ENCODE measurements around the gene BPHL. TPM values are rescaled to one million over a fixed set of nuclear protein-coding genes. Genes with fewer than 3 reads are reported as not detected.
"Not testable (repeated sequence)": the region's sequence is repeated elsewhere in the genome, so short reads cannot be mapped to it uniquely, and the experiment has no call there.

Gene BPHL
- total and polyA plus RNA-seq, 4 experiments from 2014 or later: 8.1 to 13.7 (median 10.2) TPM

- H3K27ac ChIP-seq (ENCODE audit: low read depth, low read length); POLR2A ChIA-PET (ENCODE audit: partially characterized antibody); intact Hi-C loops (cut with micrococcal nuclease); CTCF ChIA-PET (ENCODE audit: partially characterized antibody); H3K27ac Mint-ChIP-seq; H3K4me3 Mint-ChIP-seq; H3K27me3 Mint-ChIP-seq; H3K4me1 Mint-ChIP-seq; H3K36me3 ChIP-seq (ENCODE audit: insufficient read depth, low read length); H3K36me3 Mint-ChIP-seq; DNase-seq; H3K4me3 ChIP-seq (ENCODE audit: low read length in 2 of 2); H3K4me1 ChIP-seq (ENCODE audit: insufficient read depth, low read length); H3K9me3 Mint-ChIP-seq; H3K9me3 ChIP-seq (ENCODE audit: control insufficient read depth in 1 of 2, low read length in 2 of 2); H3K27me3 ChIP-seq (ENCODE audit: insufficient read depth, low read length): not testable (repeated sequence)
Observed at GRCh38 chr6:3178666-3179065, 60.2 kb downstream of the BPHL start.

DNA sequence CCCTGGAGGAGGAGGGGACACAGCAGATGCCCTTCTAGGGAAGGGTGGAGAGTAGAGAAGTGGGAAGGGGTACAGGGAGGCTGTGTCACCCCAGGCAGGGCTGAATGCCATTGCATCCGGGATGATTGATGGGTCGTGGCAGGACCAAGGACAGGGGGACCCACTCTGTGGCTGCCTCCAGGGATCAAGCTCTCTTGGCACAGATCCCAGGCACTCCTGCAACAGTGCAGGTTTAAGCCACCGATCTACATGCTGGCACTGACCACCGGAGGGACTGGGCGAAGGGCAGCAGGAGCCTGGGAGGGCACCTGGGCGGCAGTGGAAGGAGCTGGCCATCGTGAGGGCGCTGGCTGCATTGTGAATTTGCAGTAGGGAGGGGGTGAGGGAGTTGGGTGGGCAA lies 61.4 kb downstream of the BPHL start:
- POLR2A ChIA-PET (ENCODE audit: partially characterized antibody); H3K27me3 ChIP-seq (ENCODE audit: insufficient read depth, low read length); H3K9me3 ChIP-seq (ENCODE audit: control insufficient read depth in 1 of 2, low read length in 2 of 2); H3K9me3 Mint-ChIP-seq; DNase-seq; H3K27ac ChIP-seq (ENCODE audit: low read depth, low read length); H3K36me3 Mint-ChIP-seq; H3K4me3 ChIP-seq (ENCODE audit: low read length in 2 of 2); H3K36me3 ChIP-seq (ENCODE audit: insufficient read depth, low read length); H3K4me1 Mint-ChIP-seq; H3K4me1 ChIP-seq (ENCODE audit: insufficient read depth, low read length); CTCF ChIA-PET (ENCODE audit: partially characterized antibody): not testable (repeated sequence)
- Mint-ChIP-seq H3K27ac (peak overlapping the region in 2 of 7 donors; percentile 73 to 84), H3K4me3 (peak overlapping the region in 7 of 8 donors; percentile 20 to 77 (median 74)), H3K27me3 (peaks cover 5 to 10% of the 10 kb centered on the region in 2 donors)
- intact Hi-C loops (cut with micrococcal nuclease): loop anchor here (1.0 kb wide), 1 partner anchor 24 kb away; no protein-coding TSS in a partner anchor

GRCh38 chr6:3181105-3181504 lies 62.6 kb downstream of the BPHL start:
- Histone ChIP-seq H3K9me3 (ENCODE audit: control insufficient read depth in 1 of 2, low read length in 2 of 2) (no peaks in the 10 kb centered on the region), H3K4me3 (ENCODE audit: low read length in 2 of 2) (no peak overlapping the region), H3K36me3 (ENCODE audit: insufficient read depth, low read length) (no peaks in the 10 kb centered on the region), H3K27ac (ENCODE audit: low read depth, low read length) (no peak overlapping the region), H3K4me1 (ENCODE audit: insufficient read depth, low read length) (no peaks in the 10 kb centered on the region), H3K27me3 (ENCODE audit: insufficient read depth, low read length) (no peaks in the 10 kb centered on the region)
- Mint-ChIP-seq H3K27me3 (peaks cover 8 to 10% of the 10 kb centered on the region in 2 donors), H3K4me3 (no peak overlapping the region), H3K27ac (no peak overlapping the region), H3K9me3 (no peaks in the 10 kb centered on the region), H3K36me3 (no peaks in the 10 kb centered on the region), H3K4me1 (no peaks in the 10 kb centered on the region)
- POLR2A ChIA-PET (ENCODE audit: partially characterized antibody): no interaction called here
- DNase-seq: no peak
- intact Hi-C loops (cut with micrococcal nuclease): no loop called here
- CTCF ChIA-PET (ENCODE audit: partially characterized antibody): no interaction called here

DNA sequence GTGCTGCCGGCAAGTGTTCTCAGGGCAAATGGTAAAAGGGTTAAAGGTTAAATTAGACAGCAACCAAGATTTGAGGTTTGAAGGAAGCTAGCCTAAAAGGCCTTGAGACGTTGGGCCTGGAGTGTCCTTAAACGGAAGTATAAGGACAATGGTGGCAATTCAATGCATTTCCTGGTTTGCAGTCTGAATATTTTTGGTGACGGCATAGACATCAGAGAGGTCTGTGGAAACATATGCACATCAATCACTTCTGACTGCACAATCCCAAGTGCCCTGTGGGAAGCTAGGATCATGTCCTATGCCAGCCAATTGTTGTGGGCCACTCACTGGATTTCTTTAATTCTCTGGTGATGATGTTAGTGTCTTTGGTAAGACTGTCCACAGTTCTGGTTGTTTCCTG lies 64.6 kb downstream of the BPHL start:
- H3K4me3 Mint-ChIP-seq: no peak overlapping the region
- H3K36me3 ChIP-seq (ENCODE audit: insufficient read depth, low read length): no peaks in the 10 kb centered on the region
- no peak overlapping the region for H3K27ac Mint-ChIP-seq
- H3K4me3 ChIP-seq (ENCODE audit: low read length in 2 of 2): no peak overlapping the region
- no peaks in the 10 kb centered on the region for H3K9me3 ChIP-seq (ENCODE audit: control insufficient read depth in 1 of 2, low read length in 2 of 2)
- H3K4me1 ChIP-seq (ENCODE audit: insufficient read depth, low read length): no peaks in the 10 kb centered on the region
- peaks cover 10 to 11% of the 10 kb centered on the region in 2 donors for H3K27me3 Mint-ChIP-seq
- no peaks in the 10 kb centered on the region for H3K4me1 Mint-ChIP-seq
- CTCF ChIA-PET (ENCODE audit: partially characterized antibody): interaction anchor here (1.4 to 1.7 kb wide), 2 partner anchors 26 kb away, joined by 3 to 4 read pairs; partner anchors contain the start of gene TUBB2A
- POLR2A ChIA-PET (ENCODE audit: partially characterized antibody): no interaction called here
- H3K27me3 ChIP-seq (ENCODE audit: insufficient read depth, low read length): no peaks in the 10 kb centered on the region
- H3K27ac ChIP-seq (ENCODE audit: low read depth, low read length): no peak overlapping the region
- intact Hi-C loops (cut with micrococcal nuclease): no loop called here
- no peaks in the 10 kb centered on the region for H3K9me3 Mint-ChIP-seq
- H3K36me3 Mint-ChIP-seq: no peaks in the 10 kb centered on the region
- DNase-seq: no peak

DNA sequence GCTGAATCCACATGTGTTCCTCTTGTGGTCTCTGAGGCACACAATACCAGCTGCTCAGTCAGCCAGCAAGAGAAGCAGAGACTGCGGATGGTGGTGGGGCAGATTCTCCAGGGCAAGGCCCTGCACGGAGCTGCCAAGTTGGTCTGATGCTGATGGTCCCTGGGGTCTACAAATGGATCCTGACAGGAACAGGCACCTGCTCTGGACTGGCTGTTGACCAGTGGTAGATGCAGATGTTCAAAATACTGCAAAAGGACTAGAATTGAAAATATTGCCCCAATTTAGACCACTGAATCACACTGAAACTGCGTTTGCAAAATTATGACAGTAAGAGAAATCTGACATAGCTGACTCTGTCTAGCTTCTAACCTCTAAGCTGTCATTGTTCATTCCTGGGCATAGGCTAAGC lies 68.5 kb downstream of the BPHL start:
- H3K27me3 Mint-ChIP-seq: peaks cover 8 to 12% of the 10 kb centered on the region in 2 donors
- DNase-seq: no peak
- no peaks in the 10 kb centered on the region for H3K36me3 ChIP-seq (ENCODE audit: insufficient read depth, low read length)
- no peak overlapping the region for H3K4me3 Mint-ChIP-seq
- no peak overlapping the region for H3K4me3 ChIP-seq (ENCODE audit: low read length in 2 of 2)
- no peaks in the 10 kb centered on the region for H3K9me3 Mint-ChIP-seq
- H3K27me3 ChIP-seq (ENCODE audit: insufficient read depth, low read length): no peaks in the 10 kb centered on the region
- CTCF ChIA-PET (ENCODE audit: partially characterized antibody): no interaction called here
- H3K4me1 Mint-ChIP-seq: no peaks in the 10 kb centered on the region
- POLR2A ChIA-PET (ENCODE audit: partially characterized antibody): interaction anchor here (0.6 kb wide), 1 partner anchor 44 kb away, joined by 3 read pairs; no protein-coding TSS in a partner anchor
- intact Hi-C loops (cut with micrococcal nuclease): no loop called here
- H3K9me3 ChIP-seq (ENCODE audit: control insufficient read depth in 1 of 2, low read length in 2 of 2): no peaks in the 10 kb centered on the region
- no peaks in the 10 kb centered on the region for H3K36me3 Mint-ChIP-seq
- no peak overlapping the region for H3K27ac ChIP-seq (ENCODE audit: low read depth, low read length)
- H3K27ac Mint-ChIP-seq: no peak overlapping the region
- no peaks in the 10 kb centered on the region for H3K4me1 ChIP-seq (ENCODE audit: insufficient read depth, low read length)

DNA sequence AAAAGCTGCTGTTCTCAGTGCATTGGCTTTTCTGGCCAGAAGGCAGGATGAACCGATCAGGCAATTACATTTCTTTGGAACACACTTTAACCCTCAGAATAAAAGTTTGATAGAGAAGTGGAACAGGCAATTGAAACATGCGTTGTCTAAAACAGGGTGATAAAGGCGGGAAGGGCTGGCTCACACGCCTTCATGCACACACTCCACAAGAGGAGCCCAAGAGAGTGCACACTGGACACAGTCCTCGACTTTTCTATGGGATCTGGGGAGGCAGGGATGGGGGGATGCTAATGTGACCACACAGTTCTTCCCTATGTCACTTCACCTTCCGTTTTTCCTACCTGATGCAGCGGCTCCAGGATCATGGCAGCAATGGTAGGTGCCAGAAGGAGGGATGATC lies 69.8 kb downstream of the BPHL start:
- no peak overlapping the region for H3K4me3 Mint-ChIP-seq
- H3K9me3 ChIP-seq (ENCODE audit: control insufficient read depth in 1 of 2, low read length in 2 of 2): no peaks in the 10 kb centered on the region
- H3K36me3 ChIP-seq (ENCODE audit: insufficient read depth, low read length): no peaks in the 10 kb centered on the region
- no peaks in the 10 kb centered on the region for H3K27me3 ChIP-seq (ENCODE audit: insufficient read depth, low read length)
- no peaks in the 10 kb centered on the region for H3K36me3 Mint-ChIP-seq
- H3K4me1 Mint-ChIP-seq: no peaks in the 10 kb centered on the region
- no peak for DNase-seq
- peak overlapping the region in 1 of 7 donors; percentile 18 for H3K27ac Mint-ChIP-seq
- H3K27me3 Mint-ChIP-seq: peaks cover 6 to 12% of the 10 kb centered on the region in 2 donors
- ChIA-PET CTCF (ENCODE audit: partially characterized antibody) (no interaction called here), POLR2A (ENCODE audit: partially characterized antibody) (no interaction called here)
- H3K27ac ChIP-seq (ENCODE audit: low read depth, low read length): no peak overlapping the region
- H3K9me3 Mint-ChIP-seq: no peaks in the 10 kb centered on the region
- H3K4me3 ChIP-seq (ENCODE audit: low read length in 2 of 2): no peak overlapping the region
- intact Hi-C loops (cut with micrococcal nuclease): no loop called here
- no peaks in the 10 kb centered on the region for H3K4me1 ChIP-seq (ENCODE audit: insufficient read depth, low read length)

GRCh38 chr6:3189192-3189591 lies 70.7 kb downstream of the BPHL start:
- H3K27ac Mint-ChIP-seq; POLR2A ChIA-PET (ENCODE audit: partially characterized antibody); H3K36me3 Mint-ChIP-seq; H3K4me3 Mint-ChIP-seq; H3K4me3 ChIP-seq (ENCODE audit: low read length in 2 of 2); H3K4me1 ChIP-seq (ENCODE audit: insufficient read depth, low read length); H3K27me3 ChIP-seq (ENCODE audit: insufficient read depth, low read length); CTCF ChIA-PET (ENCODE audit: partially characterized antibody); H3K27ac ChIP-seq (ENCODE audit: low read depth, low read length); H3K36me3 ChIP-seq (ENCODE audit: insufficient read depth, low read length); intact Hi-C loops (cut with micrococcal nuclease); H3K4me1 Mint-ChIP-seq; DNase-seq; H3K9me3 ChIP-seq (ENCODE audit: control insufficient read depth in 1 of 2, low read length in 2 of 2); H3K9me3 Mint-ChIP-seq: not testable (repeated sequence)
- H3K27me3 Mint-ChIP-seq: peaks cover 4 to 12% of the 10 kb centered on the region in 2 donors

GRCh38 chr6:3190056-3190455 lies 71.5 kb downstream of the BPHL start:
- no peaks in the 10 kb centered on the region for H3K9me3 ChIP-seq (ENCODE audit: control insufficient read depth in 1 of 2, low read length in 2 of 2)
- H3K4me3 ChIP-seq (ENCODE audit: low read length in 2 of 2): no peak overlapping the region
- Mint-ChIP-seq H3K4me3 (no peak overlapping the region), H3K36me3 (no peaks in the 10 kb centered on the region), H3K27me3 (peaks cover 2 to 9% of the 10 kb centered on the region in 2 donors), H3K27ac (no peak overlapping the region), H3K9me3 (no peaks in the 10 kb centered on the region), H3K4me1 (no peaks in the 10 kb centered on the region)
- intact Hi-C loops (cut with micrococcal nuclease): no loop called here
- H3K36me3 ChIP-seq (ENCODE audit: insufficient read depth, low read length): no peaks in the 10 kb centered on the region
- no peaks in the 10 kb centered on the region for H3K4me1 ChIP-seq (ENCODE audit: insufficient read depth, low read length)
- H3K27ac ChIP-seq (ENCODE audit: low read depth, low read length): no peak overlapping the region
- ChIA-PET CTCF (ENCODE audit: partially characterized antibody) (interaction anchor here (1.9 kb wide), 1 partner anchor 61 kb away, joined by 6 read pairs; no protein-coding TSS in a partner anchor), POLR2A (ENCODE audit: partially characterized antibody) (no interaction called here)
- H3K27me3 ChIP-seq (ENCODE audit: insufficient read depth, low read length): no peaks in the 10 kb centered on the region
- no peak for DNase-seq

Measured in CD4-positive, alpha-beta memory T cell (primary cell).